HepG2 (cell line): ENCODE measurements around the gene SYT8. TPM values are rescaled to one million over a fixed set of nuclear protein-coding genes. Genes with fewer than 3 reads are reported as not detected.
A peak's percentile ranks its signal among the peaks of the same experiment; 100 is the strongest.

Experiments used
- BCLAF1 ChIP-seq: fragments of 450-650 bp; IDR thresholded peaks from 2 replicates; pipeline ENCODE4 v1.6.1; 2017; ENCODE audit warnings: mild to moderate bottlenecking
- FOXC1 ChIP-seq: sonication (generic); formaldehyde crosslinking; IDR thresholded peaks from 2 replicates; pipeline ENCODE4 v1.8.0; 2022; ENCODE audit warnings: mild to moderate bottlenecking, missing genetic modification reagents, borderline replicate concordance
- KLF15 ChIP-seq: sonication (generic); formaldehyde crosslinking; IDR thresholded peaks from 2 replicates; pipeline ENCODE4 v1.8.1; 2023; ENCODE audit warnings: borderline replicate concordance, mild to moderate bottlenecking, inconsistent platforms, missing genetic modification reagents, mixed read lengths
- MAFF ChIP-seq: IDR thresholded peaks from 2 replicates; pipeline ENCODE4 v1.6.1; 2011; ENCODE audit warnings: low read depth, low read length, improper control_type of control experiment
- NONO ChIP-seq, 2 experiments: fragments of 450-650 bp in 1 of 2; sonication (generic) in 1 of 2; formaldehyde crosslinking in 1 of 2; IDR thresholded peaks in 1 of 2; conservative IDR thresholded peaks in 1 of 2; 2 replicates each; pipeline versions ENCODE4 v1.6.1 to v1.8.0; 2017 to 2022; ENCODE audit warnings: mild to moderate bottlenecking in 1 of 2, missing genetic modification reagents in 1 of 2, moderate library complexity in 1 of 2
- NR2F2 ChIP-seq: IDR thresholded peaks from 2 replicates; pipeline ENCODE4 v1.6.1; 2012; ENCODE audit warnings: low read depth, inconsistent platforms, borderline replicate concordance
- NRL ChIP-seq: sonication (generic); formaldehyde crosslinking; IDR thresholded peaks from 2 replicates; pipeline ENCODE4 v1.5.0; 2020; ENCODE audit warnings: missing genetic modification reagents, mild to moderate bottlenecking, moderate library complexity, borderline replicate concordance
- PCBP1 ChIP-seq: fragments of 200-400 bp; formaldehyde crosslinking; IDR thresholded peaks from 2 replicates; pipeline ENCODE4 v1.6.1; 2017; ENCODE audit warnings: mild to moderate bottlenecking, low read depth, low read length, borderline replicate concordance
- PHF21A ChIP-seq: sonication (generic); formaldehyde crosslinking; IDR thresholded peaks from 2 replicates; pipeline ENCODE4 v1.5.0; 2020; ENCODE audit warnings: mild to moderate bottlenecking, missing genetic modification reagents
- PRDM15 ChIP-seq: sonication (generic); formaldehyde crosslinking; IDR thresholded peaks from 2 replicates; pipeline ENCODE4 v1.4.0; 2020; ENCODE audit warnings: missing genetic modification reagents
- REL ChIP-seq: sonication (generic); formaldehyde crosslinking; conservative IDR thresholded peaks from 2 replicates; pipeline ENCODE4 v1.8.0; 2022; ENCODE audit warnings: mild to moderate bottlenecking, missing genetic modification reagents, moderate library complexity
- SP1 ChIP-seq, 2 experiments: fragments of 450-650 bp in 1 of 2; sonication (generic) in 1 of 2; formaldehyde crosslinking in 1 of 2; IDR thresholded peaks; 2 replicates each; pipeline versions ENCODE4 v1.4.0 to v1.6.1; 2016 to 2020; ENCODE audit warnings: missing genetic modification reagents in 1 of 2
- TFDP2 ChIP-seq: sonication (generic); formaldehyde crosslinking; IDR thresholded peaks from 2 replicates; pipeline ENCODE4 v1.4.0; 2020; ENCODE audit warnings: missing genetic modification reagents
- ZNF263 ChIP-seq: sonication (generic); formaldehyde crosslinking; IDR thresholded peaks from 2 replicates; pipeline ENCODE4 v1.4.0; 2020; ENCODE audit warnings: missing genetic modification reagents
- ZNF33A ChIP-seq: sonication (generic); formaldehyde crosslinking; IDR thresholded peaks from 2 replicates; pipeline ENCODE4 v1.5.1; 2020; ENCODE audit warnings: missing genetic modification reagents, mild to moderate bottlenecking, moderate library complexity, borderline replicate concordance
- ZNF367 ChIP-seq: sonication (generic); formaldehyde crosslinking; IDR thresholded peaks from 2 replicates; pipeline ENCODE4 v1.4.0; 2020; ENCODE audit warnings: missing genetic modification reagents, borderline replicate concordance
- ZNF382 ChIP-seq: sonication (generic); formaldehyde crosslinking; IDR thresholded peaks from 2 replicates; pipeline ENCODE4 v1.5.0; 2020; ENCODE audit warnings: missing genetic modification reagents, mild to moderate bottlenecking, borderline replicate concordance
- ZNF597 ChIP-seq: sonication (generic); formaldehyde crosslinking; IDR thresholded peaks from 2 replicates; pipeline ENCODE4 v1.5.0; 2020; ENCODE audit warnings: missing genetic modification reagents
- ZNF7 ChIP-seq: IDR thresholded peaks from 2 replicates; pipeline ENCODE4 v1.6.1; 2016; ENCODE audit warnings: missing biosample characterization, missing genetic modification reagents
- polyA plus RNA-seq, 8 experiments: library from polyadenylated mRNA; depleted of rRNA in 3 of 8; stranded (reverse) in 7 of 8; unstranded in 1 of 8; fragments of >200 nt; fragmentation: Illumina TruSeq in 4 of 8; extraction: Trizol in 4 of 8; gene quantifications; 2 replicates each; pipeline versions ENCODE4 v1.2.1 to v1.2.3, GENCODE V29; 2011 to 2016; ENCODE audit warnings: low read depth in 4 of 8, missing spikeins in 1 of 8, mixed read lengths in 1 of 8; ENCODE audit not compliant: insufficient read depth in 1 of 8
- total RNA-seq, 5 experiments: library from RNA; depleted of rRNA; stranded (reverse); fragments of >200 nt; fragmentation: Illumina TruSeq; extraction: Trizol; gene quantifications; 2 replicates each; pipeline ENCODE4 v1.2.3, GENCODE V29; 2016; ENCODE audit warnings: low read depth in 1 of 5

Gene SYT8
- total and polyA plus RNA-seq, 2 of the 13 experiments (the other 11 are each of a cell fraction or from before 2014, with no cell fraction given), result 0.60 to 2.3 TPM

GRCh38 chr11:1830322-1831223 is 4.2 kb upstream of the SYT8 start (continued):
- TF ChIP-seq SP1 (IDR thresholded peaks at IDR 0.05) (no peak), SP1 (CRISPR knock-in tag; IDR thresholded peaks at IDR 0.05) (no peak), ZNF33A (CRISPR knock-in tag) (no peak), REL (CRISPR knock-in tag) (peak; percentile 66; the same call in 1 of the 2 replicates), ZNF263 (CRISPR knock-in tag) (peak; percentile 61), ZNF367 (CRISPR knock-in tag) (no peak), KLF15 (CRISPR knock-in tag) (no peak), NRL (CRISPR knock-in tag) (peak; percentile 93), PCBP1 (no peak), PHF21A (CRISPR knock-in tag) (peak; percentile 96), TFDP2 (peak; percentile 74; the same call in 1 of the 2 replicates), PRDM15 (no peak; the same call in 1 of the 2 replicates), ZNF382 (CRISPR knock-in tag) (no peak), BCLAF1 (no peak), ZNF597 (CRISPR knock-in tag) (no peak), ZNF7 (CRISPR knock-in tag) (no peak), NR2F2 (peak; percentile 30; the same call in 1 of the 2 replicates), MAFF (no peak), NONO (IDR thresholded peaks at IDR 0.05) (no peak), NONO (CRISPR knock-in tag; conservative IDR thresholded peaks at IDR 0.05) (peak; percentile 82), FOXC1 (CRISPR knock-in tag) (no peak)
